Activated CD8-positive, alpha-beta memory T cell treated with anti-CD3 and anti-CD28 coated beads, Interleukin-2, amount 50 U/mL, for 4 hours (primary cell): ENCODE results near the gene FAM20A.

Experiments
- DNase-seq: peaks from one replicate; pipeline ENCODE4 v3.0.0-alpha.2; 2020

FAM20A gene

DNA sequence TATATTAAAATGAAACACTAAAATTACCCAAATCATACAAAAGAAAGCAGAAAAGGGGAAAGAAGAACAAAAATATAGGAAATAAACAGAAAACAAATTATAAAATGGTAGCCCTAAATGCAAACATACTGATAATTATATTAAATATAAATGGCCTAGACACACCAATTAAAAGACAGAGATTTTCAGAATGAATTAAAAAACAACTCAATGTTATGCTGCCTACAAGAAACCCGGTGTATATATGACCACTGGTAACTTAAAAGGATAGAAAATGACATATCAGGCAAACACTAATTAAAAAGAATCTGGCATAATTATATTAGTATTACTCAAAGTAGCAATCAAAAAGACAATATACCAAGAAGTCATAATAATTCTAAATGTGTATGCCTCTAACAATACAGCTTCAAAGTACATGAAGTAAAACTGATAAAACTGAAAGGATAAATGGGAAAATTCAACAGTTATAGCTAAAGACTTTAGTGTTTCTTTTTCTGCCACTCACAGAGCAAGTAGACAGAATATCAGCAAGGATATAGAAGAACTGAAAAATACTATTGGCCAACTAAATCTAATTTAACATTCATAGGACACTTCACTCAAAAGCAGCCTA is 7.5 kb upstream of the FAM20A start:
- DNase-seq = no peak

DNA sequence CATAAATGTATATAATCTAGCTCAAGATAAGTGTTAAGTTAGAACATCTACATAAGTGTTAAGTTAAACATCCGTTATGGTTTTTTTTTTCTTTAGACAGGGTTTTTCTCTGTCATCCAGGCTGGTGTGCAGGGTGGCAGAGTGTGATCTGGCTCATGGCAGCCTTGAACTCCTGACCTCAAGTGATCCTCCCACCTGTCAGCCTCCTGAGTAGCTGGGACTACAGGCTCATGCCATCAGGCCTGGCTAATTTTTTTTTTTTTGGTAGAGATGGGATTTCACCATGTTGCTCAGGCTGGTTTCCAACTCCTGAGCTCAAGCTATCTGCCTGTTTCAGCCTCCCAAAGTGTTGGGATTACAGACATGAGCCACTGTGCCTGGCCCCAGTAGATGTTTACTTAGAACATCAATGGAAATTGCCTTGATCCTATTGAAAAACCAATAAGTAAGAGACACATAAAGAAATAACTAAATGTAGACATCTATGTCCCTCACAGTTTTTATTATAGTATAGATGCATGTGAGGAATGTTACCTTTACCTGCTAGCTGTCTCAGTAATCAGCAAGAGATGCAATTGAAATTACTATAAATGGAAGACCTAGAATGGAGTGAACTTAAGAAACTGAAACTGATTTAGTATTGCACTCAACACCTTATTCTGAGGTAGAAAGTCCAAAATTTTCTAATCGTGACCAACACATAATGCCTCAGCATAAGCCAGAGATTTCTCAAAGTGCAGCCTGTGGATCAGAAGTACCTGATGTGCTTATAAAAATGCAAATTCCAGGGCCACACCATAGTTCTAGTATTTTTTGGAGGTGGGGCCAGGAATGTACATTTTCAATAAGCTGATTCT is 5.5 kb upstream of the FAM20A start:
- no peak for DNase-seq

DNA sequence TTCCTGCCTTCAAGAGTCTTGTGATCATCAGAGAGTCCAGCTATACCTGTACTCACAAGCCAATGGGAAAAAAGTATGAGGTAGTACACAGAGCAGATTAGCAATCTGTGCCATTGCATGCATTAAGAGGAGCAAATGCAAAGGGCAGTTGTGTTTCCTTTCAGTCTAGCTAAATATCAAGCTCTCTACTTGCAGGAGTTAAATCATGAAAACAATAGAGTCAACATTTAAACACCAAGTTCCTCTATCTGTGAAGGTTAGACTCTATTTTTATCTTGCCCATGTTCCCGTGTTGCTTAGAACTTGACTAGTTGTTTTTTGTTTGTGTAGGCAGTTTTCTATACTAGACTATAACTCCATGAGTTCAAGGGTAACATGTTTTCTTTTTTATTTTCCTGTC is 4.7 kb upstream of the FAM20A start:
- no peak for DNase-seq

DNA sequence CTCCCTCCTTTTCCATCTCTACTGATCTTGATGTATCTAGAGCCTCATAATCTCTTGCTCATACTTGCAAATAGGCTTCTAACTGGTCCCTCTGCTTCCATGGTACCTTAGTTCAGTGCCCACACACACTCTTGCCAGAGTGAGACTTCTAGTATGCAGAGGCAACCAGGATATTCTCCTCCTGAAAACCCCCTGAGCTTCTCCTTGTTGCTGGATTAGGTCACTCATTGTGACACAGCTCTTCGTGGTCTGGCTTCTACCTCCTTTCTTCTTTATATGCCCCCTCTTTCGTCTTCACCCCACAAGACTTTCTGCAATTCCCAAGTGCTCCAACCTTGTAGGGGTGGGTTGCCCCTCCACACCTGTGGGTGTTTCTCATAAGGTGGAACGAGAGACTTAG is 2.5 kb upstream of the FAM20A start:
- DNase-seq = no peak

- no peak for DNase-seq
These were observed 1.9 kb upstream of the FAM20A start for GRCh38 chr17:68603027-68603426.

DNA sequence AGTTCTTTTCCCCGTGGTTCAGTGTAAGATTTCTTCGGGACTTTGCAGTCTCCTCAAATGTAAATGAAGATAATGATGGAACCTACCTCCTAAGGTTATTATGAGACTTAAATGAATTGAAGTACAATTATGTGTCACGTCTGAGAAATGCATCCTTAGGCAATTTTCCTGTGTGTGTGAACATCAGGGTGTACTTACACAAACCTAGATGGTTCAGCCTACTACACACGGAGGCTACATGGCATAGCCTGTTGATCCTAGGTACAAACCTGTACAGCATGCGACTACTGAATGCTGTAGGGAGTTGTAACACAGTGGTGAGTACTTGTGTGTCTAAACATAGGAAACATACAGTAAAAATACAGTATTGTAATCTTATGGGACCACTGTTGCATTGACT is 1.1 kb upstream of the FAM20A start:
- no peak for DNase-seq

DNA sequence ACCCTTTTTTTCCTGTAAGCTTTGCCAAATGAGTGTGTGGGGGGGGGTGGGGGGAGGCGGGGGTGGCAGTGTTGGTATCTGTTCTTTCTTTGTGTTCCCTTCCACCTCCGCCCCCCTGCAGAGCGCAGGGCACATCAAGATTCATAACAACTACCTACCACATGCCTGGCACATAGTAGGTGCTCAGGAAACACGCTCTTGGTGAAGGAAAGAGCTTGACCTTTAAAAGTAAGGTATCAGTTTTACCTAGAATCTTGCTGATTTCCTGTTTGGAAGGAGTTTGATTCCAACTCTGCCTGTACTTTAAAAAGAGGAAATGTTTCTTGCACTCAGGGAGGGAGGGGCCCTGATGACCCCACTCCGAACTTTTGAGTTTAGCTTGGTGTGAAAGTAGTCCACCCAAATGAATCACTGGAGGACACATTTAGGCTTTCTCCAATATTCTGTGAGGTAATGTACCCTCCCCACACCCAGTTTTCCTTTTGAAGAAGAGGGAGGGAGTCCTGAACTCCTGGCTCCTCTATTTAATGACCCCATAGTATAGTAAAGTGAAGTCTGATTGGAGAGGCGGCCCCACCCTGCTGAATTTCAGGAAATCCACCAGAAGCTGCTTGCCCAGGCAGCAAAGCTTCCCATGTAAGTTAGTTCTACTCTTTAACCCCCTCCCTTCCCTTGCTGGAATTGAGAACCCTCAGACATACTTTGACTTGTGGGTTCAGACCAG is 560 bp upstream of the FAM20A start:
- DNase-seq = no peak

GRCh38 chr17:68600067-68600930 is 868 bp downstream of the FAM20A start:
- DNase-seq = peak; percentile 15

GRCh38 chr17:68599552-68600066 is 1.6 kb downstream of the FAM20A start:
- no peak for DNase-seq

GRCh38 chr17:68599091-68599490 is 2.1 kb downstream of the FAM20A start:
- no peak for DNase-seq

GRCh38 chr17:68598545-68598961 is 2.6 kb downstream of the FAM20A start:
- DNase-seq = no peak

DNA sequence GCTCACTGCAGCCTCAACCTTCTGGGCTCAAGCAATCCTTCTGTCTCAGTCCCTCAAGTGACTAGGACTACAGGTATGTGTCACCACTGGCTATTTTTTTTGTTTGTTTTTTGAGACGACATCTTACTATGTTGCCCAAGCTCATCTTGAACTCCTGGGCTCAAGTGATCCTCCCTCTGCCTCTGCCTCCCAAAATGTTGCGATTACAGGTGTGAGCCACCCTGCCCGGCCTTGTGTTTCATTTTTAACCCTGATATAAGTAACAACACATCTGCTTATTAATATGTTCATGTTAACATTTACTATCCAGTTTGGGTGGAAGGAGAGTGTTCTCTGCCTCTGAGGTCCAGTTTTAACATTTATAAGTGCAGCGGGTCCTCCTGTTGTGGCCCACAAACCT is 3.1 kb downstream of the FAM20A start:
- no peak for DNase-seq

- DNase-seq = no peak
These were observed 4.7 kb downstream of the FAM20A start for GRCh38 chr17:68596411-68596945.

DNA sequence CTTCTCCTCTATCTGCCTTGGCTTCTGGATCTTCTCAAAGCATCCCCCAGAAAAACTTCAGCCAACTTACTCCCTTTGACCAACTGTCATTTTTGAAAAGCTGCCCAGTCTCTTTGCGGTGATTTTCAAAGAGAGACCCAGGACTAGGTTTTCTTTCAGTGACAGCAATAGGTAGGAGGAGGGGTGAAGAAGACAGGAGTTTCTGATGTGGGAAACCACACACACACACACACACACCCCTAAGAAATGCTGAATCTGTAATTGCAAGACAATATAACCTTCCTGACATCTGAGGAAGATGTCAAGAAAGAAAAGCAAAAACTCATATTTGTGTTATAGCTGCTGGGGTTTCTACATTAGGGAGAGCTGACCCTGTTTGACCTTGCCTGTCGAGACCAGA is 5.2 kb downstream of the FAM20A start:
- DNase-seq = no peak

DNA sequence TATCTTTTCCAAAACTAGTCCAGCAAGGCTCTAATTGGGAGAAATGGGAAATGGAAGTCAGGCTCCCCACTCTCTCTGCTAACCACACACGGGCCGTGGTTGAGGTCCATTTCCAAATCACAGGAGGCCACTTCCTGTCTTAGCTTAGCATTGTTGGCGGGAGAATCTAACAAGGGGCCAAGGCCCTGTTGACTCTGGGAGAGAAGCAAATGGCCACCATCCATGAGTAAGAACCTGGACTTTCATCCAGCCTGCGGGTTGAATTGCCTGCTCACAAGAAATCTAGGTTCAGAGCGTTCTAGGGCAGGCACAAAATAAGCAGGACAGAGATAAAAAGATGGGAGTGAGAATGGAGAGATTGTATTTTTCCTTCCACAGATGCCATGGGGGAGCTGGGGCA is 5.7 kb downstream of the FAM20A start:
- no peak for DNase-seq

DNA sequence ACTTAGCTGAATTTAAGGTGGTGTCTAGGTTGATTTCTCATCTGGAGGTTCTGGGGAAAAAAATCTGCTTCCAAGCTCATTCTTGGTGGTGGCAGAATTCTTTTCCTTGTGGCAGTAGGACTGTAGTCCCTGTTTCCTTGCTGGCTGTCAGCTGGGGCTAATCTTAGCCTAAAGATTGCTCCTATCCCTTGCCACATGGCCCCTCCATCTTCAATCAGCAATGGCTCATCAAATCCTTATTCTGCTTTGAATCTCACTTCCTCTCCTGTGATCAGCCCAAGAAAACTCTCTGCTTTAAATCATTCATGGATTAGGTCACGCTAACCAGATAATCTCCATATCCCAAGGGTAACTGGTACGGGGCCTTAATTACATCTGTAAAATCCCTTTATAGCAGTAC is 6.6 kb downstream of the FAM20A start:
- no peak for DNase-seq

- no peak for DNase-seq
These were observed 8.2 kb downstream of the FAM20A start for GRCh38 chr17:68592682-68593641.

GRCh38 chr17:68592009-68592408 is 9.2 kb downstream of the FAM20A start:
- no peak for DNase-seq

DNA sequence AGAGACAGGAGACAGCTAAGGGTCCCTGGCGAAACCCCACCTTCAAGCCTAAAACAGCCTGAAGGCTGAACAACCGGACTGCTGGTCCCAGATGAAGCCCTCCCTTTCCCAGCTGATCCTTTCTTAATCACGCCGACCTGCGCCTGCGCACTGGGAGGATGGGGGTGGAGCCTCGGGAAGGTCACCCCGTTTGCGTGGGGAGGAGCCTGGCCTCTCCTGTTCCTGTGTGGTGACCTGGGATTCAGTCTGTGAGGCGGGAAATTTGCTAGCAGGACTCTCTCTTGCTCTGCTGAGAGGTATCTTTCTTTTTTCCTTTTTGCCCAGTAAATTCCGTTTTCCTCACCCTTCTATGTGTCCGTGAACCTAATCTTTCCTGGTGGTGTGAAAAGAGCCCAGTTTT is 9.6 kb downstream of the FAM20A start:
- no peak for DNase-seq

- no peak for DNase-seq
These were observed 12.1 kb downstream of the FAM20A start for GRCh38 chr17:68589086-68589485.

DNA sequence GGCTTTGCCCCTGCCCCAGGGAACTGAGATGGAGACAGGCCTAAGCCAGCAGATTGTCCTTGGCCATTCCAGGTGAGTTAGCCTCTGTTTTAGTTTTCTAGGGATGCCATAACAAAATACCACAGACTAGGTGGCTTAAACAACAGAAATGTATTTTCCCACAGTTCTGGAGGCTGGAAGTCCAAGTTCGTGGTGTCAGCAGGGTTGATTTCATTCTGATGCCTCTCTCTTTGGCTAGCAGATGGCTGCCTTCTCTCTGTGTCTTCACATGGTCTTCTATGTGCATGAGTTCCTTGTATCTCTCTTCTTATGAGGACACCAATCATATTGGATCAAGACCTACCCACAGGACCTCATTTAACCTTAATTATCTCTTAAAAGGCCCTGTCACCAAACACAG is 12.8 kb downstream of the FAM20A start:
- DNase-seq = no peak
